GM04503 (cell line): Measurements from ENCODE around the gene CGB2.
"Not testable (repeated sequence)": the region's sequence is repeated elsewhere in the genome, so short reads cannot be mapped to it uniquely, and the experiment has no call there.

Experiments
- DNase-seq: peaks from one replicate; pipeline ENCODE4 v3.0.0-alpha.2; 2012; ENCODE audit warnings: low read depth

Gene CGB2

DNA sequence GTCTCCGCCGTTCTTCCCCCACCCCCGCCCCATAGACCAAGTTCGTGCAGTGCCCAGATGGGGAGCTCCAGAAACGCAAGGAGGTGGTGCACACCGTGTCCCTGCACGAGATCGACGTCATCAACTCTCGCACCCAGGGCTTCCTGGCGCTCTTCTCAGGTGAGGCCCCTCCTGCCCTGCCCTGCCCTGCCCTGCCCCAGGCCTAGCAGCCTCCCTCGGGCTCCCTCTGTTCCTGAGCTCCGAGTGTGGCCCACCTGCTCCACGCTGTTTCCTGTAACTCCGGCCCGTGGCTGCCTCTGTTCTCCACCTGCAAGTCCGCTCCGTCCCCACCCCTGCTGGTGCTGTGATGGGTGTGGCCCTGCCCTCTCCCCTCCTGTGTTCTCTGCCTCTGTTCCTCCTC lies 21.2 kb upstream of the CGB2 start:
- no peak for DNase-seq

DNA sequence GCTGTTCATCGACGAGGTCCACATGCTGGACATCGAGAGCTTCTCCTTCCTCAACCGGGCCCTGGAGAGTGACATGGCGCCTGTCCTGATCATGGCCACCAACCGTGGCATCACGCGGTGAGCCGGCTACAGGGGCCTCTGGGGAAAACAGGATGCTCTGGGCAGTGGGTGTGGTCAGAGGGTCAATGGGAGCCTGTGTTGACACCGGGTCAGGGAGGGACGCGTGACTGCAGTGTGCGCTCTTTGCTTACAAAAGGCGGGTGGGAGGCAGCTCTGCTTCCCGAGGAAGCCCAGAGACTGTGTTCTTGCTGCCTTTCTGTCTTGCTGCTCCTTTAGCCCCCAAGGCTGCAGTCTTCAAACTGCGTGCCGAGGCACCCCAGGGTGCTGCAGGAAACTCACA lies 20.5 kb upstream of the CGB2 start:
- no peak for DNase-seq

DNA sequence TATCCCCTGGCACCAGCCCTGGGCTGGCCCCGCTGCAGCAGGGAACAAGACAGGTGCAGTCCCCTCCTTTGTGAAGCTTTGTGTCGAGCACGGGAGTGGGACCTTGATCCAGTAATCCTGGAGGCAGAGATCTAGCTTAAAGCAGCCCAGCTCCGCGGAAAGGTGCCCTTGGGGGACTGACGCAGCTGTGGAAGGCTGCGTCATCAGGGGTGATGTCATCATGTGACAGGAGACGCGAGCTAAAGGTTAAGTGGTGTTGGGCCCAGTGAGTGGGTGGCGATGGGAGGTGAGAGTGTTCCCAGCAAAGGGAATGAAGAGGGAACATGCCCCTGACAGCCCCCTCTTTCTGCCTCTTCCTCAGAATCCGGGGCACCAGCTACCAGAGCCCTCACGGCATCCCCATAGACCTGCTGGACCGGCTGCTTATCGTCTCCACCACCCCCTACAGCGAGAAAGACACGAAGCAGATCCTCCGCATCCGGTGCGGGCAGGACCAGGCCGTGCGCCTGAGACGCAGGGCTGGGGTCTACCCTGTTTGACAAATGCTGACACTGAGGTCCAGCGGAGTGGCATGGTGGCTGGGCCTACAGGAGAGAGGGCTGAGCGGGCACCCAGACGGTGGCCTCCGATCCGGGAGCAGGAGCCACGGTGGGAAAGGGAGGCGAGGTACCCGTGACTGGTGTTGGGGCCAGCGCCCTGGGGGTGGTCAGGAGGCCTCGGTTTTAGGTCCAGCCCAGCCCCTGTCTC lies 17.4 kb upstream of the CGB2 start:
- DNase-seq: no peak

DNA sequence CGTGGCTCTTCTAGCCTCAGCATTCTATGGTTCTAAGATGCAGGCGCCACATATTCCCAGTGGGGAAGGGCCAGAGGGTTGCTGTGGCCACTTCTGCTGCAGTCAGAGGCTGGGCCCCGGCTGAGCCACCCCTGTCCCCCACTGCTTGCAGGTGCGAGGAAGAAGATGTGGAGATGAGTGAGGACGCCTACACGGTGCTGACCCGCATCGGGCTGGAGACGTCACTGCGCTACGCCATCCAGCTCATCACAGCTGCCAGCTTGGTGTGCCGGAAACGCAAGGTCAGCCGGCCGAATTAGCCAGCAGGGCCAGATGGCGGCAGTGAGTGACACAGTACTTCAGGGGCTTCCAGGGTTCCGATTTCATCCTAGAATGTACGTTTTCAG lies 16.8 kb upstream of the CGB2 start:
- DNase-seq: no peak

GRCh38 chr19:49016067-49016839 lies 15.4 kb upstream of the CGB2 start:
- no peak for DNase-seq

- DNase-seq: no peak
Observed at GRCh38 chr19:49017041-49017665, 14.5 kb upstream of the CGB2 start, which contains the start of gene LHB. Gene LHB (minus strand): TSS chr19:49017091. CDS start chr19:49017081, 10 bp downstream.

- DNase-seq: no peak
Observed at GRCh38 chr19:49017666-49018351, 13.9 kb upstream of the CGB2 start.

- DNase-seq: not testable (repeated sequence)
Observed at GRCh38 chr19:49018388-49019241, 13.1 kb upstream of the CGB2 start.

- no peak for DNase-seq
Observed at GRCh38 chr19:49019242-49019932, 12.3 kb upstream of the CGB2 start.

- no peak for DNase-seq
Observed at GRCh38 chr19:49020342-49020741, 11.3 kb upstream of the CGB2 start.

DNA sequence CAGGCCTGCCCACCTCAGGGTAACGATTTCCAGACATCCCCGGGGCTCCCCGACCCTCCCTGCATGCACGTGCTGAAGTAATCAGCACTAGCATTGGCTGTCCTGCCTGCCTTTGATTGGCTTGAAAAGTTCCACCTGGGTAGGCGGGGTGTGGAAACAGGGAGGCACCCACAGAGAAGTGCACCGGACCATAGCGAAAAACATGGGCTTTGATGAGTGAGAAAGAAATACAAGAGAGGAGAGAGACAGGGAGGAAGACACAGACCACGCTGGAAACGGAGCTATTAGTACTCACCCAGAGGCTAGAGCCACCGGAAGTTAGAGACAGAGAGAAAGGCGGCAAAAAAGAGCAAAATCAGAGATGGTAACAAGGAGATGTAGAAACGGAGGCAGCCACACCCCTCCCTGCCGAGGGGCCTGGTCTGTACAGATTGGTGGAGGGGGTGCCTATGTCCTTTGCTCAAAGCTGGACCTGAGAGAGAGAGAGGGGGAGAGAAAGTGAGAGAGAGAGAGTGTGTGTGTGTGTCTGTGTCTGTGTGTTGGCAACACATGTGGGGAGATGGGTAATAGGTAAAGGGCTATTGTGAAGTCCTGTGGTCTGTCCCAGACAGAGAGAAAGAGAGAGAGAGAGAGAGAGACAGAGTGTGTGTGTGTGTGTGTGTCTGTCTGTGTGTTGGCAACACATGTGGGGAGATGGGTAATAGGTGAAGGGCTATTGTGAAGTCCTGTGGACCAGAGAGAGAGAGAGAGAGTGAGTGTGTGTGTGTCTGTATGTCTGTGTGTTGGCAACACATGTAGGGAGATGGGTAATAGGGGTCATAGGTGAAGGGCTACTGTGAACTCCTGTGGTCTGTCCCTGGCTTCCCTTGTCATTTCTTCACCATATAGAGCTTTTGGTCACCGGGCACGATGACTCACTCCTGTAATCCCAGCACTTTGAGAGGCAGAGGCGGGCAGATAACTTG lies 10.5 kb upstream of the CGB2 start:
- no peak for DNase-seq

- no peak for DNase-seq
Observed at GRCh38 chr19:49022116-49022515, 9.6 kb upstream of the CGB2 start.

- DNase-seq: not testable (repeated sequence)
Observed at GRCh38 chr19:49024233-49024632, 7.5 kb upstream of the CGB2 start, which contains the start of gene CGB3. Gene CGB3 (minus strand): TSS chr19:49024333. CDS start chr19:49023971, 362 bp downstream.

- not testable (repeated sequence) for DNase-seq
Observed at GRCh38 chr19:49025088-49025487, 6.6 kb upstream of the CGB2 start.

DNA sequence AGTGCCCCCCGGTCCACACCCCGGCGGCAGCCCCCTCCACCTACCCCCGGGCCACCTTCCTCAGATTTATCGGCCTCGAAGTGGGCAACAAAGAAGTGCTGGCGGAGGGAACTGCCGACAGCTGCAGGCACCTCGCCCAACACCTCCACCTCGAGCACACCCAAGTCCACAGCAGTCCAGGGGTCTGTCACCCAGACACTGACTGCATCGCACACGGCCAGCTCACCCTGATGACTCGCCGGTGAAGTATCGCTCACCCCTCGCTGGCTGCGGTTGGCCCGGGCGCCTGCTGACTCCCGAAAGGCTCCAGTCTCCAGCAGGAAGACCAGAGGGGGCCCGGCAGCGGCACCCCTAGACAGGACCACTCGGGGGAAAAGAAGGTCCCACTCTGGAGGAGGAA lies 6.1 kb upstream of the CGB2 start:
- not testable (repeated sequence) for DNase-seq

GRCh38 chr19:49028686-49029085 lies 3.0 kb upstream of the CGB2 start:
- not testable (repeated sequence) for DNase-seq

GRCh38 chr19:49029749-49030148 lies 1.9 kb upstream of the CGB2 start:
- not testable (repeated sequence) for DNase-seq

GRCh38 chr19:49030323-49030722 lies 1.4 kb upstream of the CGB2 start:
- not testable (repeated sequence) for DNase-seq

GRCh38 chr19:49036815-49037214 lies 5.1 kb downstream of the CGB2 start, which contains the start of gene CGB1:
Gene CGB1 (minus strand): TSS chr19:49036895. CDS start chr19:49036711, 184 bp downstream.
- DNase-seq: not testable (repeated sequence)
